OCI-LY7 (cell line): ENCODE data around the gene NUDCD3.

ENCODE experiments used
- EZH2phosphoT487 ChIP-seq: fragments of 200-600 bp; sonication (generic); IDR thresholded peaks from 2 replicates; pipeline ENCODE4 v1.6.1; 2018; ENCODE audit warnings: low read depth, borderline replicate concordance, mild to moderate bottlenecking, mixed run types, antibody characterized with exemption, low read length, moderate library complexity, mixed read lengths
- TF ChIP-seq, protein P1 (sequence below): fragments of 200-600 bp; sonication (generic); conservative IDR thresholded peaks from 2 replicates; pipeline ENCODE4 v1.5.1; 2014; ENCODE audit warnings: mild to moderate bottlenecking, antibody characterized with exemption, low read length, moderate library complexity, mixed read lengths

DNA sequence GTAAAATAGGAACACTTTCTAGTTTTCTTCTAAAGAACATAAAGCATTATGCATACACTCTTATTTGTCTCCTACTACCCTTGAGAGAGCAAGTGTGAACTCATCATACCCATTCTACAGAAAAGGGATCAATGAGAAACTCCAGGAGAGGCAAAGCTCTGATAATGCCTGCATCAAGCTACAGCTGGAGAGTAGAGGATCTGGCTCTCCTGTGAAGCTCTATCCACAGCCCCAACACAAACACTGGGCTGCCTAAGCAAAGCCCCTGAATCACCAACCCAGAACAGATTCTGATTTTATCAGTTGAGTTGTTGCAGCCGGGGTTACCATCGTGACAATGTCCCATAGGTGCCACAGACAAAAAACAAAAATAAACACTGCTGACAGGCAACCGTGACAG is 74.9 kb downstream of the NUDCD3 start:
- TF ChIP-seq, protein P1, sequence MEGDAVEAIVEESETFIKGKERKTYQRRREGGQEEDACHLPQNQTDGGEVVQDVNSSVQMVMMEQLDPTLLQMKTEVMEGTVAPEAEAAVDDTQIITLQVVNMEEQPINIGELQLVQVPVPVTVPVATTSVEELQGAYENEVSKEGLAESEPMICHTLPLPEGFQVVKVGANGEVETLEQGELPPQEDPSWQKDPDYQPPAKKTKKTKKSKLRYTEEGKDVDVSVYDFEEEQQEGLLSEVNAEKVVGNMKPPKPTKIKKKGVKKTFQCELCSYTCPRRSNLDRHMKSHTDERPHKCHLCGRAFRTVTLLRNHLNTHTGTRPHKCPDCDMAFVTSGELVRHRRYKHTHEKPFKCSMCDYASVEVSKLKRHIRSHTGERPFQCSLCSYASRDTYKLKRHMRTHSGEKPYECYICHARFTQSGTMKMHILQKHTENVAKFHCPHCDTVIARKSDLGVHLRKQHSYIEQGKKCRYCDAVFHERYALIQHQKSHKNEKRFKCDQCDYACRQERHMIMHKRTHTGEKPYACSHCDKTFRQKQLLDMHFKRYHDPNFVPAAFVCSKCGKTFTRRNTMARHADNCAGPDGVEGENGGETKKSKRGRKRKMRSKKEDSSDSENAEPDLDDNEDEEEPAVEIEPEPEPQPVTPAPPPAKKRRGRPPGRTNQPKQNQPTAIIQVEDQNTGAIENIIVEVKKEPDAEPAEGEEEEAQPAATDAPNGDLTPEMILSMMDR, result no peak
- TF ChIP-seq EZH2phosphoT487, result no peak
